Measurements from ENCODE around the gene CNN1.
A peak's percentile ranks its signal among the peaks of the same experiment; 100 is the strongest.
"Not testable (repeated sequence)": the region's sequence is repeated elsewhere in the genome, so short reads cannot be mapped to it uniquely, and the experiment has no call there.

CNN1 gene

DNA sequence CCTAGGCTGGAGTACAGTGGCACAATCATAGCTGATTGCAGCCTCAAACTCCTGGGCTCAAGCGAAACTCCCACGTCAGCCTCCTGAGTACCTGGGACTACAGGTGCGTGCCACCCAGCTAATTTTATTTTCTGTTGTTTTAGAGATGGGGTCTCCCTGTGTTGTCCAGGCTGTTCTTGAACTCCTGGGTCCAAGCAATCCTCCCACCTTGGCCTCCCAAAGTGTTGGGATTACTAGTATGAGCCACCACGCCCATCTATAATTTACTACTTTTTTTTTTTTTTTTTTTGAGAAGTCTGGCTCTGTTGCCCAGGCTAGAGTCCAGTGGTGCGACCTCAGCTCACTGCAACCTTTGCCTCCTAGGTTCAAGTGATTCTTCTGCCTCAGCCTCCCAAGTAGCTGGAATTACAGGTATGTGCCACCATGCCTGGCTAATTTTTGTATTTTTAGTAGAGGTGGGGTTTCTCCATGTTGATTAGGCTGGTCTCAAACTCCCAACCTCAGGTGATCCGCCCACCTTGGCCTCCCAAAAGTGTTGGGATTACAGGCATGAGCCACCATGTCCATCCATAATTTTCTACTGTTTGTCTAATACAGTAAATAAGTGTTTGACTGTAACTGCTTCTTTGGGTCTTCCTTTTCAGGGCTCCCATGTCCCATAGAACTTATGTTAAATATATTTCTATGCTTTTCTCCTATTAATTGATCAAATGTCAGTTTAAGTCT is 25.6 kb downstream of the CNN1 start:
- not testable (repeated sequence) for DNase-seq (ENCODE audit: low read depth in 2 of 2)

DNA sequence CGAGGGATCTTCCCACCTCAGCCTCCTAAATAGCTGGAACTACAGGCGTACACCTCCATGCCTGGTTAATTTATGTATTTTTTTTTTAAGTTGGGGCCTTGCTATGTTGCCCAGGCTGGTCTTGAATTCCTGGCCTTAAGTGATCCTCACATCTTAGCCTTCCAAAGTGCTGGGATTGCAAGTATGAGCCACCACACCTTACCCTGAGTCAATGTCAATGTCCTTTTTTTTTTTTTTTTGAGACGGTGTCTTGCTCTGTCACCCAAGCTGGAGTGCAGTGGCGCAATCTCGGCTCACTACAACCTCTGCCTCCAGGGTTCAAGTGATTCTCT is 27.0 kb downstream of the CNN1 start:
- not testable (repeated sequence) for DNase-seq (ENCODE audit: low read depth in 2 of 2)

DNA sequence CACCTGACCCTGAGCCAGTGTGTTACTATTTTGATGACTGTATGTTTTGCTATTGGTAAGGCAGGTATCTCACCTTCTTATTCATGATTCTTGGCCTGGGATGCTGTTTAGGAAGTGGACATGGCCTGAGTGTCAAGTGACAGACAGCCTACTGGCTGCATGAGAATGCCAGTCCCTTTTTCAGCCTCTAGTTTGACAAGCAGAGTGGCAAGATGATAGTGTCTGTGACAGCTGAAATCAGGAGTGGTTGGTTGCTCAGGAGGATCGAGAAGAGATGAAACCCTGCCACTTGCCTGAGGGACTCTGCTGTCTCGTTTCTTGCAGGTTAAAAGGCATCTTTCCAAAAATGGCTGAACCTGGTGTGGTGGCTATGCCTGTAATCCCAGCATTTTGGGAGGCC is 27.5 kb downstream of the CNN1 start:
- no peak for DNase-seq (ENCODE audit: low read depth in 2 of 2)

- DNase-seq (ENCODE audit: low read depth in 2 of 2) = no peak
Observed at GRCh38 chr19:11570039-11570462, 31.4 kb downstream of the CNN1 start.

GRCh38 chr19:11573354-11573753 is 34.7 kb downstream of the CNN1 start:
- DNase-seq (ENCODE audit: low read depth in 2 of 2) = not testable (repeated sequence)

DNA sequence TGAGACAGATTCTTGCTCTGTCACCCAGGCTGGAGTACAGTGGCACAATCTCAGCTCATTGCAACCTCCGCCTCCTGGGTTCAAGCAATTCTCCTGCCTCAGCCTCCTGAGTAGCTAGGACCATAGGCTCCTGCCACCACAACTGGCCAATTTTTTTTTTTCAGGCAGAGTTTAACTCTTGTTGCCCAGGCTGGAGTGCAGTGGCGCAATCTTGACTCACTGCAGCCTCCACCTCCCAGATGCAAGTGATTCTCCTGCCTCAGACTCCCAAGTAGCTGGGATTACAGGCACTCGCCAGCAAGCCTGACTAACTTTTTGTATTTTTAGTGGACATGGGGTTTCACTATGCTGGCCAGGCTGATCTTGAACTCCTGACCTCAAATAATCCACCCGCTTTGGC is 35.1 kb downstream of the CNN1 start:
- not testable (repeated sequence) for DNase-seq (ENCODE audit: low read depth in 2 of 2)

GRCh38 chr19:11574689-11575088 is 36.0 kb downstream of the CNN1 start:
- DNase-seq (ENCODE audit: low read depth in 2 of 2) = no peak

DNA sequence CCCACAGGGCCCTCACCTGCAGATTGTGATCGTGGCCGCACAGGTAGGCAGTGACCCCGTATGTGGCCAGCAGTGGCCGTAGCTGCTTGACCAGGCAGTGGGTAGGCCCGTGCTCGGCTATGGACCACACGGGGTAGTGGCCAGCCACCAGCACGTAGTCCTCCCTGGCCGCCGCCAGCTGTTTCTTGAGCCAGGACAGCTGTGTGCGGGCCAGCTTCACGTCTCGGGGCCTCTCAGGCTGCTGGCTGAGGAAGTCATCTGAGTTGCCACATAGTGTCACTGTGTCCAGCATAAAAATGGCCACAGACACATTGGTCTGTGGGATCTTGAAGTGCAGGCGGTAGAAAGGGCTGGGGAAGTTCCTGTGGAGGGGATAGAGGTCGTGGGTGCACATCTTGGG is 37.6 kb downstream of the CNN1 start:
- no peak for DNase-seq (ENCODE audit: low read depth in 2 of 2)

- no peak for DNase-seq (ENCODE audit: low read depth in 2 of 2)
Observed at GRCh38 chr19:11577451-11578257, 39.0 kb downstream of the CNN1 start, which contains the start of gene ACP5. Gene ACP5 (minus strand): TSS chr19:11577645. CDS start chr19:11577317, 328 bp downstream.

- no peak for DNase-seq (ENCODE audit: low read depth in 2 of 2)
Observed at GRCh38 chr19:11578258-11579142, 39.8 kb downstream of the CNN1 start.

DNA sequence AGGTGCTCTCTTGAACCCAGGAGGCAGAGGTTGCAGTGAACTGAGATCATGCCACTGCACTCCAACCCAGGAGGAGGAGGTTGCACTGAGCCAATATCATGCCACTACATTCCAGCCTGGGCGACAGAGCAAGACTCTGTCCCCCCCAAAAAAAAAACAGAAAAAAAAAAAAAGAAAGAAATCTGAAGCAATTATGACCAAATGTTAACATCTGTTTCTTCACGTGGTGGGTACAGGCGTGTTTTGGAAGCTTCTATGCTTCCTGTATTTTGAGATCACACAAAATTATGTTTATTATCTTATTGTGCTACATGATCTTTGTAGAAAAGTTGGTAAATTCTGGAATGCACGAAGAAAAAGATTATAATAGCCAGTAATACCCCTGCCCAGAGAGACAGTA is 41.5 kb downstream of the CNN1 start:
- DNase-seq (ENCODE audit: low read depth in 2 of 2) = no peak

DNA sequence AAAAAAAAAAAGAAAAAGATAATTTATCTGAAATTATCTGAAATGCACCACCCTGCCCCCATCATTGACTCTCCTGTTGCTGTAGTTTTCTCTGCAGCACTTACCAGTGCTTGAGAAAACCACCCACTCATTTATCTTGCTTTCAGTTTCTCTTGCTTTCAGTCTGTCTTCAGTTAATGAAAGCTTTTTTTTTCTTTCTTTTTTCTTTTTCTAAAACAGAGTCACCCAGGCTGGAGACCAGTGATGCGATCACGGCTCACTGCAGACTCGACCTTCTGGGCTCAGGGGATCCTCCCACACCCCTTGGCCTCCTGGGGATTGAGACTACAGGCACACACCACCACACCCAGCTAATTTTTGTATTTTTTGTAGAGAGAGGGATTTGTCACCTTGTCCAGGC is 43.1 kb downstream of the CNN1 start:
- DNase-seq (ENCODE audit: low read depth in 2 of 2) = no peak

DNA sequence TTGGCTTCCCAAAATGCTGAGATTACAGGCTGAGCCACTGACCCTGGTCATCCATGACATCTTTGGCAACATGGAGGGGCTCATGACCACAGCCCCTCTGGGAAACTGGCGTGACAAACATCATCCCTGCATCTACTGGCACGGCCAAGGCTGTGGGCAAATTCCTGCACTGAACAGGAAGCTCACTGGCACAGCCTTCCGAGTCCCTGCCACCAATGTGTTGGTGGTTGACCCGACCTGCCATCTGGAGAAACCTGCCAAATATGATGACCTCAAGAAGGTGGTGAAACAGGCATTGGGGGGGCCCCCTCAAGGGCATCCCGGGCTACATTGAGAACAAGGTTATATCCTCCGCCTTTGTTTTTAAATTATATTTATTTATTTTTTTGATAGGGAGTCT is 47.7 kb downstream of the CNN1 start:
- no peak for DNase-seq (ENCODE audit: low read depth in 2 of 2)

GRCh38 chr19:11587302-11587974 is 48.8 kb downstream of the CNN1 start:
- peak; percentile 54 to 62 for DNase-seq (ENCODE audit: low read depth in 2 of 2)

DNA sequence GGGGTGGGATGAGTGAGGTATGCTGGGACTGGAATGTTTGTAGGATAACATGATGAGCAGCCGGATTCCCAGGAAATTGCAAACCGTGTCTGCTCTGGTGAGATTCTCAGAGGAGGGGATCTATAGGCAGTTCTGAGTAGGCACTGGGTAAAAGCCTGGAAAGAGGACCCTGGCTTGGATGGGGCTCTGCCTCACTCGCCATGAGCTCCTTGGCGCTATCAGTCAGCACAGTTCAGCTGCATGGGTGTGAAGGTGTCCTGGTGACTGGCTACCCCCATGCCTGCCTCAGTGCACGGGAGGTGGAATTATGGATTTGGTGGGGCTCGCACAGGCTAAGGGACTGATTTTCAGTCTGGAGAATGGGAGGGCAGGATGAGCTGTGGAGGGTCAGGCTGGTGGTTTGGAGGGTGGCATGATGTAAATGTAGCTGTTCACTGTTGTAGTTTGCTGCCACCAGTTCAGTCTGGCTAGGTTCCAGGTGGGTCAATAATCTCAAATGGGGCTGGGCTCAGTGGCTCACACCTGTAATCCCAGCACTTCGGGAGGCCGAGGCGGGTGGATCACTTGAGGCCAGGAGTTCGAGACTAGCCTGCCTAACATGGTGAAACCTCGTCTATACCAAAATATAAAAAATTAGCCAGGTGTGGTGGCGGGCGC is 49.5 kb downstream of the CNN1 start:
- no peak for DNase-seq (ENCODE audit: low read depth in 2 of 2)

- DNase-seq (ENCODE audit: low read depth in 2 of 2) = no peak
Observed at GRCh38 chr19:11594084-11594483, 55.4 kb downstream of the CNN1 start.

GRCh38 chr19:11596156-11596555 is 57.5 kb downstream of the CNN1 start:
- no peak for DNase-seq (ENCODE audit: low read depth in 2 of 2)

DNA sequence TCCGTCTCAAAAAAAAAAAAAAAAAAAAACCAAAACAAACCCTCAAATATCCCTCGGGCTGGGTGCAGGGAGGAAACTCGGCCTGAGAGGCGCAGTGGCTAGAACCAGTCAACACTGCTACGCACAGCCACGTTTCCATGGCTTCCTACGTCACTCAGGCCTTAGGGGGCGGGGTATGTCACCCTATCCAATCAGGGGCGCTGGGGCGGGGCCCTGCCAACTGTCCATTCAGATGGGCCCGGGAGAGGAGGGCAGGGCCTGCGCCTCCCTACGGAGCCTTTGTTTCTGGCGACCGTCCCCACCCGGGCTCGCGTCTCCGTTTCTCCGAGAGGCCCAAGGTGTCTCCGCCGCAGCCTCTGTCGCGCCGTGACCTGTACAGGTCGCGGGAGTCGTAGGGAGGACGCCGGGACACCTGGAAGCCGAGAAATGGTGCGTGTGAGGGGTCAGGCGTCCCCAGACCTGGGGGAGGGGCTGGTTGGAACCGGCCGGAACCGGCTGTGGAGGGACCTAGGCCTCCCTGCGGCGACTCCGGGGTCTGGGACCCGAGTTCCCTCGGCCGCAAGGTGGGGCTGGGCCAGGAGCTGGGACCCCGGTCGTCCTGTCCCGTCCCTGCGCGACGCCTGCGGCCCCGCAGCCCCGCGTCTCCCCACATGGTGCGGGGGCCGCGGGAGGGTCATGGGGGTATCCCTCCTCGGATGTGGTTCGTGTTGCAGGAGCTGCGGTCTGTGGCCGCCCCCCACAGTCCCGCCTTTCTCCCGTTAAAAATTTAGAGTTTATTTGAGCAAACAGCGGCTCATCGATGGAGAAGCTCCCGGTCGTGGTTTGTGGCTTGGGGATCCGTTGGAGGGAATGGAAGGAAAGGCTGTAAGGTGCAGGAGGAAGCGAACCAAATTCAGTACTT is 58.8 kb downstream of the CNN1 start, which contains the start of gene ZNF627:
Gene ZNF627 (plus strand): TSS at position 282 of the 901 bp plus-strand sequence. CDS start 145 bp downstream, at position 427.
- DNase-seq (ENCODE audit: low read depth in 2 of 2) = peak; percentile 94 to 95

DNA sequence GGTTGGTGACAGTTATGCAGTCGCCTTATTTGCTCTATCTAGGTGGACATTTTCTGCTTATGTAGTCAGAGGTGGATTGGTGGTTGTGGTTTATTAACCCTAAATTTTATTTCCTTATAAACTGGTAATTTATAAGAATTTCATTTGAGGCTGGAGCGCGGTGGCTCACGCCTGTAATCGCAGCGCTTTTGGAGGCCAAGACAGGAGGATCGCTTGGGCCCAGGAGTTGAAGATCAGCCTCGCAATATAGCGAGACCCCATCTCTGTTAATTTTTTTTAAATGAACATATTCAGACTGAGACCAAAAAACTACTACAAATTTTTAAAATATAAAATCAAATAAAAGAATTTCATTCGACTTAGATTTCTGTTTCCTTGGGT is 59.4 kb downstream of the CNN1 start:
- no peak for DNase-seq (ENCODE audit: low read depth in 2 of 2)

GRCh38 chr19:11598746-11599145 is 60.1 kb downstream of the CNN1 start:
- no peak for DNase-seq (ENCODE audit: low read depth in 2 of 2)
